ENCODE results near the gene CYFIP2.
"Not testable (repeated sequence)": the region's sequence is repeated elsewhere in the genome, so short reads cannot be mapped to it uniquely, and the experiment has no call there.

Gene CYFIP2

GRCh38 chr5:157232706-157233105, 33.2 kb upstream of the CYFIP2 start:
- H3K4me1 ChIP-seq (ENCODE audit: low read depth, poor library complexity, severe bottlenecking): no peaks in the 10 kb centered on the region
- H3K9ac ChIP-seq: no peak overlapping the region
- H3K4me3 ChIP-seq (IDR thresholded peaks at IDR 0.05; ENCODE audit: insufficient read depth, low read depth, low read length): no peak overlapping the region
- no peaks in the 10 kb centered on the region for H3K27me3 ChIP-seq (ENCODE audit: insufficient read depth, low read depth)
- H3K36me3 ChIP-seq (ENCODE audit: insufficient read depth): no peaks in the 10 kb centered on the region
- no peaks in the 10 kb centered on the region for H4K20me1 ChIP-seq (ENCODE audit: insufficient read depth)
- TF ChIP-seq CTCF (conservative IDR thresholded peaks at IDR 0.05; ENCODE audit: low read depth, low read length): no peak
- H3K27ac ChIP-seq: no peak overlapping the region
- H2AFZ ChIP-seq (ENCODE audit: low read depth): no peak overlapping the region
- H3K4me2 ChIP-seq: no peak overlapping the region
- no peaks in the 10 kb centered on the region for H3K79me2 ChIP-seq (ENCODE audit: insufficient read depth, low read depth)

- Histone ChIP-seq H3K4me3 (IDR thresholded peaks at IDR 0.05; ENCODE audit: insufficient read depth, low read depth, low read length) (no peak overlapping the region), H2AFZ (ENCODE audit: low read depth) (no peak overlapping the region), H3K4me2 (no peak overlapping the region), H3K9ac (no peak overlapping the region), H3K36me3 (ENCODE audit: insufficient read depth) (no peaks in the 10 kb centered on the region), H3K79me2 (ENCODE audit: insufficient read depth, low read depth) (no peaks in the 10 kb centered on the region), H3K27me3 (ENCODE audit: insufficient read depth, low read depth) (no peaks in the 10 kb centered on the region), H4K20me1 (ENCODE audit: insufficient read depth) (no peaks in the 10 kb centered on the region), H3K4me1 (ENCODE audit: low read depth, poor library complexity, severe bottlenecking) (no peaks in the 10 kb centered on the region), H3K27ac (no peak overlapping the region)
- no peak for TF ChIP-seq CTCF (conservative IDR thresholded peaks at IDR 0.05; ENCODE audit: low read depth, low read length)
Observed at GRCh38 chr5:157233515-157233914, 32.4 kb upstream of the CYFIP2 start.

GRCh38 chr5:157236423-157236822, 29.5 kb upstream of the CYFIP2 start:
- H3K4me1 ChIP-seq (ENCODE audit: low read depth, poor library complexity, severe bottlenecking): no peaks in the 10 kb centered on the region
- H4K20me1 ChIP-seq (ENCODE audit: insufficient read depth): no peaks in the 10 kb centered on the region
- no peak overlapping the region for H3K27ac ChIP-seq
- no peaks in the 10 kb centered on the region for H3K36me3 ChIP-seq (ENCODE audit: insufficient read depth)
- no peak overlapping the region for H3K9ac ChIP-seq
- H3K4me2 ChIP-seq: no peak overlapping the region
- no peaks in the 10 kb centered on the region for H3K79me2 ChIP-seq (ENCODE audit: insufficient read depth, low read depth)
- no peak for TF ChIP-seq CTCF (conservative IDR thresholded peaks at IDR 0.05; ENCODE audit: low read depth, low read length)
- no peak overlapping the region for H3K4me3 ChIP-seq (IDR thresholded peaks at IDR 0.05; ENCODE audit: insufficient read depth, low read depth, low read length)
- no peaks in the 10 kb centered on the region for H3K27me3 ChIP-seq (ENCODE audit: insufficient read depth, low read depth)
- H2AFZ ChIP-seq (ENCODE audit: low read depth): no peak overlapping the region

GRCh38 chr5:157241483-157241882, 24.4 kb upstream of the CYFIP2 start:
- Histone ChIP-seq H3K36me3 (ENCODE audit: insufficient read depth) (no peaks in the 10 kb centered on the region), H3K4me2 (no peak overlapping the region), H3K27ac (no peak overlapping the region), H2AFZ (ENCODE audit: low read depth) (no peak overlapping the region), H3K27me3 (ENCODE audit: insufficient read depth, low read depth) (no peaks in the 10 kb centered on the region), H3K9ac (no peak overlapping the region), H3K4me1 (ENCODE audit: low read depth, poor library complexity, severe bottlenecking) (no peaks in the 10 kb centered on the region), H3K4me3 (IDR thresholded peaks at IDR 0.05; ENCODE audit: insufficient read depth, low read depth, low read length) (no peak overlapping the region), H4K20me1 (ENCODE audit: insufficient read depth) (no peaks in the 10 kb centered on the region), H3K79me2 (ENCODE audit: insufficient read depth, low read depth) (no peaks in the 10 kb centered on the region)
- no peak for TF ChIP-seq CTCF (conservative IDR thresholded peaks at IDR 0.05; ENCODE audit: low read depth, low read length)

GRCh38 chr5:157244704-157245103, 21.2 kb upstream of the CYFIP2 start:
- H3K4me1 ChIP-seq (ENCODE audit: low read depth, poor library complexity, severe bottlenecking); H3K9ac ChIP-seq; H3K27ac ChIP-seq; H4K20me1 ChIP-seq (ENCODE audit: insufficient read depth); H3K4me2 ChIP-seq; H3K4me3 ChIP-seq (IDR thresholded peaks at IDR 0.05; ENCODE audit: insufficient read depth, low read depth, low read length); H3K27me3 ChIP-seq (ENCODE audit: insufficient read depth, low read depth); H2AFZ ChIP-seq (ENCODE audit: low read depth); H3K36me3 ChIP-seq (ENCODE audit: insufficient read depth); H3K79me2 ChIP-seq (ENCODE audit: insufficient read depth, low read depth): not testable (repeated sequence)
